Measurements from ENCODE around the gene GGNBP2.

Gene GGNBP2

GRCh38 chr17:36592716-36593321 lies 48.1 kb downstream of the GGNBP2 start:
- TF ChIP-seq CTCF (IDR thresholded peaks at IDR 0.05; ENCODE audit: borderline replicate concordance, control extremely low read depth, extremely low read depth, insufficient read depth, missing control alignments), result no peak
- no peak for DNase-seq (ENCODE audit: low spot score)
- in situ Hi-C loops (cut with MboI; ENCODE audit: low sequenced_read_pairs, unreplicated experiment), result no loop called here

- in situ Hi-C loops (cut with MboI; ENCODE audit: low sequenced_read_pairs, unreplicated experiment), result no loop called here
- no peak for DNase-seq (ENCODE audit: low spot score)
- TF ChIP-seq CTCF (IDR thresholded peaks at IDR 0.05; ENCODE audit: borderline replicate concordance, control extremely low read depth, extremely low read depth, insufficient read depth, missing control alignments), result no peak
Measured at GRCh38 chr17:36593656-36594316, 49.1 kb downstream of the GGNBP2 start.

GRCh38 chr17:36594626-36595401 lies 50.1 kb downstream of the GGNBP2 start:
- no peak for DNase-seq (ENCODE audit: low spot score)
- no peak for TF ChIP-seq CTCF (IDR thresholded peaks at IDR 0.05; ENCODE audit: borderline replicate concordance, control extremely low read depth, extremely low read depth, insufficient read depth, missing control alignments)
- in situ Hi-C loops (cut with MboI; ENCODE audit: low sequenced_read_pairs, unreplicated experiment), result no loop called here

- in situ Hi-C loops (cut with MboI; ENCODE audit: low sequenced_read_pairs, unreplicated experiment), result no loop called here
- no peak for DNase-seq (ENCODE audit: low spot score)
- TF ChIP-seq CTCF (IDR thresholded peaks at IDR 0.05; ENCODE audit: borderline replicate concordance, control extremely low read depth, extremely low read depth, insufficient read depth, missing control alignments), result no peak
Measured at GRCh38 chr17:36597226-36597625, 52.5 kb downstream of the GGNBP2 start.

GRCh38 chr17:36597866-36598777 lies 53.4 kb downstream of the GGNBP2 start:
- in situ Hi-C loops (cut with MboI; ENCODE audit: low sequenced_read_pairs, unreplicated experiment), result no loop called here
- peak; percentile 4 for DNase-seq (ENCODE audit: low spot score)
- TF ChIP-seq CTCF (IDR thresholded peaks at IDR 0.05; ENCODE audit: borderline replicate concordance, control extremely low read depth, extremely low read depth, insufficient read depth, missing control alignments), result no peak

- TF ChIP-seq CTCF (IDR thresholded peaks at IDR 0.05; ENCODE audit: borderline replicate concordance, control extremely low read depth, extremely low read depth, insufficient read depth, missing control alignments), result no peak
- in situ Hi-C loops (cut with MboI; ENCODE audit: low sequenced_read_pairs, unreplicated experiment), result no loop called here
- DNase-seq (ENCODE audit: low spot score), result no peak
Measured at GRCh38 chr17:36598951-36599401, 54.3 kb downstream of the GGNBP2 start.

Measured in GM13976 (cell line).